Measurements from ENCODE around the gene SSX2IP. TPM values are rescaled to one million over a fixed set of nuclear protein-coding genes. Genes with fewer than 3 reads are reported as not detected.
A peak's percentile ranks its signal among the peaks of the same experiment; 100 is the strongest.
"Not testable (repeated sequence)": the region's sequence is repeated elsewhere in the genome, so short reads cannot be mapped to it uniquely, and the experiment has no call there.

SSX2IP gene
- total RNA-seq, 1 donor from 2014 or later, result 22.2 TPM

DNA sequence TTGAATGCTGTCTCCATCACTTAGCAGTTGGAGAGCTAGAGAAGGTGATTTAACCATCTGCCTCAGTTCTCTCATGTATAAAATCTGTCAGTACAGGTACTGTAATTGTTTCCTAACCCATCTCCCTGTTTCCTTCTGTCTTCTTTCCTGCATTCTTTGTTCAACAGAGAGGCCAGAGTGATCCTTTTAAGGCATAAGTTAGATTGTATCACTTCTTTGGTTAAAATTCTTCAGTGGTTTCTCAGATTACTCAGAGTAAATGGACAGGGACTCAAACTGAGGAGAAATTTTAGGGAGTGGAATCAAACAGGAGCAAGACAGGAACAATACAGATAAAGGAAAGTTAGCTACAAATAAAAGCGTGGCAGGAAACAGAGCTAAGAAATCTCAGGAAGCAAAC is 45.2 kb upstream of the SSX2IP start:
- H3K4me1 Mint-ChIP-seq (ENCODE audit: unreplicated experiment), result no peaks in the 10 kb centered on the region
- no peak overlapping the region for H3K4me3 Mint-ChIP-seq
- TF ChIP-seq, protein P1, sequence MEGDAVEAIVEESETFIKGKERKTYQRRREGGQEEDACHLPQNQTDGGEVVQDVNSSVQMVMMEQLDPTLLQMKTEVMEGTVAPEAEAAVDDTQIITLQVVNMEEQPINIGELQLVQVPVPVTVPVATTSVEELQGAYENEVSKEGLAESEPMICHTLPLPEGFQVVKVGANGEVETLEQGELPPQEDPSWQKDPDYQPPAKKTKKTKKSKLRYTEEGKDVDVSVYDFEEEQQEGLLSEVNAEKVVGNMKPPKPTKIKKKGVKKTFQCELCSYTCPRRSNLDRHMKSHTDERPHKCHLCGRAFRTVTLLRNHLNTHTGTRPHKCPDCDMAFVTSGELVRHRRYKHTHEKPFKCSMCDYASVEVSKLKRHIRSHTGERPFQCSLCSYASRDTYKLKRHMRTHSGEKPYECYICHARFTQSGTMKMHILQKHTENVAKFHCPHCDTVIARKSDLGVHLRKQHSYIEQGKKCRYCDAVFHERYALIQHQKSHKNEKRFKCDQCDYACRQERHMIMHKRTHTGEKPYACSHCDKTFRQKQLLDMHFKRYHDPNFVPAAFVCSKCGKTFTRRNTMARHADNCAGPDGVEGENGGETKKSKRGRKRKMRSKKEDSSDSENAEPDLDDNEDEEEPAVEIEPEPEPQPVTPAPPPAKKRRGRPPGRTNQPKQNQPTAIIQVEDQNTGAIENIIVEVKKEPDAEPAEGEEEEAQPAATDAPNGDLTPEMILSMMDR (conservative IDR thresholded peaks at IDR 0.05), result no peak
- DNase-seq (ENCODE audit: extremely low spot score, unreplicated experiment), result no peak
- H3K36me3 Mint-ChIP-seq, result no peaks in the 10 kb centered on the region
- H3K27me3 Mint-ChIP-seq, result no peaks in the 10 kb centered on the region
- H3K27ac Mint-ChIP-seq, result no peak overlapping the region
- H3K9me3 Mint-ChIP-seq, result peaks cover 4% of the 10 kb centered on the region

DNA sequence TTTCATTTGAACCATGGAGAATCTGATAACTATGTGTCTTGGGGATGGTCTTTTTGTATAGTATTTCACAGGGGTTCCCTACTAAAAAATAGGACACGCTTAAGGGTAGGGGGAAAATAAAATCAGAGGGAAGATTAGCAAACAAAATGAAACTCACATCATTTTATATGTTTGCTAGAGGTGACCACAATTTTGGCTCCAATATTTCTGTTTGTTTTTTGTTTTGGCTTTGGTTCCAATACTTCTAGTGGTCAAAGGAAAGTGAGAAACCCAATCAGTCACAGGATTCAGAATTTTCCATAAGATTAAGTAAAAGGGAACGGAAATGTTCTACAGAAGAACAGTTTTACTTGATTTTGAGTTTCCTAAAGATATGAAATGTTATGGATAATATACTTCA is 42.3 kb upstream of the SSX2IP start:
- Mint-ChIP-seq H3K27ac (no peak overlapping the region), H3K4me3 (no peak overlapping the region), H3K36me3 (no peaks in the 10 kb centered on the region), H3K27me3 (no peaks in the 10 kb centered on the region), H3K9me3 (peaks cover 4% of the 10 kb centered on the region), H3K4me1 (ENCODE audit: unreplicated experiment) (no peaks in the 10 kb centered on the region)
- TF ChIP-seq, protein P1 (conservative IDR thresholded peaks at IDR 0.05), result no peak
- no peak for DNase-seq (ENCODE audit: extremely low spot score, unreplicated experiment)

DNA sequence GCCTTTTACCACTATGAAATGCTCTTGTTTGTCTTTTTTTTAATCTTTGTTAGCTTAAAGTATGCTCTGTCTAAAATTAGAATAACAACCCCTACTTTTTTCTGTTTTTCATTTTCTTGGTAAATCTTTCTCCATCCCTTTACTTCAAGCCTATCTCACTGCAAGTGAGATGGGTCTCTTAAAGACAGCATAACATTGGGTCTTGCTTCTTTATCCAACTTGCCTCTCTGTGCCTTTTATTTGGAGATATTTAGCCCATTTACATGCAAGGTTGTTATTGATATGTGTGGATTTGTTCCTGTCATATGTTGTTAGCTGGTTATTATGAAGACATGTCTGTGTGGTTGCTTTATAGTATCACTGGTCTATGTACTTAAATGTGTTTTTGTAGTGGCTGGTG is 41.3 kb upstream of the SSX2IP start:
- H3K27me3 Mint-ChIP-seq, result no peaks in the 10 kb centered on the region
- H3K27ac Mint-ChIP-seq, result no peak overlapping the region
- H3K4me1 Mint-ChIP-seq (ENCODE audit: unreplicated experiment), result no peaks in the 10 kb centered on the region
- no peak overlapping the region for H3K4me3 Mint-ChIP-seq
- TF ChIP-seq, protein P1 (conservative IDR thresholded peaks at IDR 0.05), result no peak
- peaks cover 4% of the 10 kb centered on the region for H3K9me3 Mint-ChIP-seq
- DNase-seq (ENCODE audit: extremely low spot score, unreplicated experiment), result no peak
- no peaks in the 10 kb centered on the region for H3K36me3 Mint-ChIP-seq

DNA sequence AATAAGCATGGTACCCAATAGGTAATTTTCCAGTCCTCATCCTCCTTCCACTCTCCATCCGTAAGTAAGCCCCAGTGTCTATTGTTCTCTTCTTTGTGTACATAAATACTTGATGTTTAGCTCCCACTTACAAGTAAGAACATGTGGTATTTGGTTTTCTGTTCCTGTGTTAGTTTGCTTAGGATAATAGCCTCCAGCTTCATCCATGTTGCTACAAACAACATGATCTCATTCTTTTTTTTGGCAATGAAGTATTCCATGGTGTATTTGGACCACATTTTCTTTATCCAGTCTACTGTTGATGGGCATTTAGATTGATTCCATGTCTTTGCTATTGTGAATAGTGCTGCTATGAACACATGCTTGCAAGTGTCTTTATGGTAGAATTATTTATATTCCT is 37.5 kb upstream of the SSX2IP start:
- DNase-seq (ENCODE audit: extremely low spot score, unreplicated experiment); H3K4me3 Mint-ChIP-seq; H3K27me3 Mint-ChIP-seq; H3K4me1 Mint-ChIP-seq (ENCODE audit: unreplicated experiment); H3K9me3 Mint-ChIP-seq; H3K36me3 Mint-ChIP-seq: not testable (repeated sequence)
- H3K27ac Mint-ChIP-seq, result peak overlapping the region; percentile 39

DNA sequence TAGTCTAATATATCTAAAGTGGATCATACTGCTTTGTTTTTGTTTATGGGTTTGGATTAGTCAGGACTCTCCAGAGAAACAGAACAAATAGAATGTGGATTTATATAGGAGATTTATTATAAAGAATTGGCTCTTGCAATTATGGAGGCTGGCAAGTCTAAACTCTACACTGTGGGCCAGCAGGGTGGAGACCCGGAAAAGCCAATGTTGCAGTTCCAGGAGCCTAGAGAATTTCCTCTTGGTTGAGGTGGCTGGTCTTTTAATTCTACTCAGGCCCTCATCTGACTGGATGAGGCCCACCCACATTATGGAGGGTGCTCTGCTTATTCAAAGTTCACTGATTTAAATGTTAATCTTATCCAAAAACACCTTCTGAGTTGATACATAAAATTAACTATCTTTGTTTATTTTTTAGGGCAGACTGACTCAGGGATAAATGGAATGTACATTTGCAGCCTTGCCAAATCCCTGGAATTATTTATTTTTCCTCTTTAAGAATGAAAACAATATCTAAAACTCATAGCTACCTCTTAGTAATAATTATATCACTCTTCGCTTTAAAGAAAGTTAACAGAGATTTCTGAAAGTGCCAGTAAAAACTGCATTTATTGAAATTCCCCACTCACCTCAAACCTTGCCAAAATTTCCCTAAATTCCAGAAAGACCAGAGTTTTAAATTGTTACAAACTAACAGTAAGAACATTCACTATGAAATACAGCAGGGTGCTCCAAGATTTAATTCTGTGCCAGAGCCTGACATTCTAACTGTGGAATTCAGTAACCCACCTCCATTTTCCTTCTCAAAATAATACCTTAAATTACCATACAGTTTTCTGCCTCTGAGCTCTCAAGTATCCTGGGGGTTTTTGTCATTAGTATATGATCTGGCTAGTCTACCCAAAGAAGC is 36.6 kb upstream of the SSX2IP start:
- Mint-ChIP-seq H3K4me1 (ENCODE audit: unreplicated experiment) (no peaks in the 10 kb centered on the region), H3K36me3 (no peaks in the 10 kb centered on the region), H3K27ac (no peak overlapping the region), H3K9me3 (no peaks in the 10 kb centered on the region), H3K27me3 (no peaks in the 10 kb centered on the region), H3K4me3 (no peak overlapping the region)
- no peak for DNase-seq (ENCODE audit: extremely low spot score, unreplicated experiment)
- TF ChIP-seq, protein P1 (conservative IDR thresholded peaks at IDR 0.05), result no peak

DNA sequence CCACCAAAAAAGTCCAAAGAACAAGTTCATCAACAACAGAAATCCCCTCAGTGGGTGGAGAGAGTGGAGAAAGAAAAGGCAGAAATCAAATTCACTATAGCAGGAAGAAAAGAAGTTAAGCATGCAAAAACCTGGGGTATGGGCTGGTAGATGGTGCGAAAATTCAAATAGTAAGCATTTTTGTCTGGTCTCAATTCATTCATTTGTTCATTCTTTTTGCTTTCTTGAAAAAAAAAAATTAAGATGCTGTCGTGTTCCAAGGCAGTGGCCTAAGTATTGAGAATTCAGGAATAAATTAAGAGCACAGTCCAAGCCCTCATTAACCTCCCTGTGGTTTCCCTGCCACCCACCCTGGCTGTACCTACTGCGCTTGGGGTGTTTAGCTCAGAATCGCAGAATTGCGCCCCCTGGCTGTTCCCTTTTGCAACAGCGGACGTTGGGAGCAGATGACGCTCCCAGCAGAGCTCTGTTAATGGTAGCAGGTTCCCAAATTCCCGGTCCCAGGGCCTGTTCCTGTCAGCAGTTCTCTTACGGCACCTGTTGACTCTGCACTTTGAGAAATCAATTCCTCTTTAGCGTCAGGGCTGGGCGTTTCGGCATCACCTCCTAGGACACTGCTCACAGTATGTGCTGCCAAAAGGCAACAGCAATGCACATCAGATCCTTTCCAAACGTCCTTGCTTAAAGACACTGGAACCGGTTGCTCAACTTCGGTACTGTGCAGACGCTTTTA is 34.0 kb upstream of the SSX2IP start:
- Mint-ChIP-seq H3K27me3 (no peaks in the 10 kb centered on the region), H3K4me1 (ENCODE audit: unreplicated experiment) (peaks cover 14% of the 10 kb centered on the region), H3K36me3 (no peaks in the 10 kb centered on the region), H3K4me3 (no peak overlapping the region), H3K9me3 (no peaks in the 10 kb centered on the region), H3K27ac (no peak overlapping the region)
- no peak for DNase-seq (ENCODE audit: extremely low spot score, unreplicated experiment)
- TF ChIP-seq, protein P1 (conservative IDR thresholded peaks at IDR 0.05), result peak; percentile 60

Measured in type B pancreatic cell (in vitro differentiated cells).